ENCODE results near the gene MAST4.

Gene MAST4

DNA sequence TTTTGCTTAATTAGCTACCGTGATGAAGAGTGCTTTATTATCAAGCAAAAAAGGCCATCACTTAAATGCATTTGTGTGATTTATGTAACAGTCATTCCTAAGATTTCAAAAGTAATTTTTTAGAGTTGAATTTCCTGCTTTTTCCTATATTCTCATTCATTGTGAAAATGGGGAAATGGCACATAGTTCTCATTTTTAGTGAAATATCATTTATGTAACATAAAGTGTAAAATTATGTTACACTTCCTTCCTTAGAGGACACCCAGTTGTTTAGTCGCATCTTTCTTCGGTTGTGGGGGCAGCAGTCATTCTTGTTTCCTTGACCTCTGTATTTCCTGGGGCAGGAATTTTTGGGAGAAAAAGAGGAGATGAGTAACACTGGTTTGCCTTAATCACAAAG, 142.8 kb downstream of the MAST4 start:
- Mint-ChIP-seq H3K27me3 (ENCODE audit: low read depth) (no peaks in the 10 kb centered on the region), H3K36me3 (ENCODE audit: low read depth) (no peaks in the 10 kb centered on the region), H3K4me3 (no peak overlapping the region), H3K4me1 (peaks cover 29% of the 10 kb centered on the region), H3K27ac (peak overlapping the region; percentile 65 to 81 (median 71)), H3K9me3 (no peaks in the 10 kb centered on the region)
- TF ChIP-seq, protein P1, sequence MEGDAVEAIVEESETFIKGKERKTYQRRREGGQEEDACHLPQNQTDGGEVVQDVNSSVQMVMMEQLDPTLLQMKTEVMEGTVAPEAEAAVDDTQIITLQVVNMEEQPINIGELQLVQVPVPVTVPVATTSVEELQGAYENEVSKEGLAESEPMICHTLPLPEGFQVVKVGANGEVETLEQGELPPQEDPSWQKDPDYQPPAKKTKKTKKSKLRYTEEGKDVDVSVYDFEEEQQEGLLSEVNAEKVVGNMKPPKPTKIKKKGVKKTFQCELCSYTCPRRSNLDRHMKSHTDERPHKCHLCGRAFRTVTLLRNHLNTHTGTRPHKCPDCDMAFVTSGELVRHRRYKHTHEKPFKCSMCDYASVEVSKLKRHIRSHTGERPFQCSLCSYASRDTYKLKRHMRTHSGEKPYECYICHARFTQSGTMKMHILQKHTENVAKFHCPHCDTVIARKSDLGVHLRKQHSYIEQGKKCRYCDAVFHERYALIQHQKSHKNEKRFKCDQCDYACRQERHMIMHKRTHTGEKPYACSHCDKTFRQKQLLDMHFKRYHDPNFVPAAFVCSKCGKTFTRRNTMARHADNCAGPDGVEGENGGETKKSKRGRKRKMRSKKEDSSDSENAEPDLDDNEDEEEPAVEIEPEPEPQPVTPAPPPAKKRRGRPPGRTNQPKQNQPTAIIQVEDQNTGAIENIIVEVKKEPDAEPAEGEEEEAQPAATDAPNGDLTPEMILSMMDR (IDR thresholded peaks at IDR 0.05; ENCODE audit: unreplicated experiment in 3 of 3), result no peak

DNA sequence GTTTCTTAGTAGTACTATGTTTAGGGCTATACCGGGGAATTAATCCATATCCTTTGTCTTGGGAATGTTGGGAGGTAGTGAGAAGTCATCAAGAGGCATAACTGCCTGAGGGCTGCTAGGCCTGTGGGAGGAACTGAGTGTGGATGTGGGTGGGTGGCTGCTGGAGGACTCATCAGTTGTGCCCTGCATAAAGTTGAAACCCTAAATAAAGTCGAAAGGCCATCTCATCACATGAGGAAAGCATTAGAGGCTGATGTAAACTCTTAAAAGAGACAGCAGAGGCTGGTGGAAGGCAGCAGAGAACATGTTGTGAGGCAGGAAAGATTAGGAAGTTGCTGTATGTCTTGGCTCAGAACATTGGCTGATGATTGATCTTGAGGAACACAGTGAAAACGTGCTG, 143.8 kb downstream of the MAST4 start:
- peaks cover 5% of the 10 kb centered on the region for H3K9me3 Mint-ChIP-seq
- H3K4me1 Mint-ChIP-seq, result peaks cover 29% of the 10 kb centered on the region
- TF ChIP-seq, protein P1 (IDR thresholded peaks at IDR 0.05; ENCODE audit: unreplicated experiment in 3 of 3), result no peak
- no peaks in the 10 kb centered on the region for H3K27me3 Mint-ChIP-seq (ENCODE audit: low read depth)
- no peaks in the 10 kb centered on the region for H3K36me3 Mint-ChIP-seq (ENCODE audit: low read depth)
- H3K4me3 Mint-ChIP-seq, result no peak overlapping the region
- peak overlapping the region; percentile 65 to 81 (median 71) for H3K27ac Mint-ChIP-seq

DNA sequence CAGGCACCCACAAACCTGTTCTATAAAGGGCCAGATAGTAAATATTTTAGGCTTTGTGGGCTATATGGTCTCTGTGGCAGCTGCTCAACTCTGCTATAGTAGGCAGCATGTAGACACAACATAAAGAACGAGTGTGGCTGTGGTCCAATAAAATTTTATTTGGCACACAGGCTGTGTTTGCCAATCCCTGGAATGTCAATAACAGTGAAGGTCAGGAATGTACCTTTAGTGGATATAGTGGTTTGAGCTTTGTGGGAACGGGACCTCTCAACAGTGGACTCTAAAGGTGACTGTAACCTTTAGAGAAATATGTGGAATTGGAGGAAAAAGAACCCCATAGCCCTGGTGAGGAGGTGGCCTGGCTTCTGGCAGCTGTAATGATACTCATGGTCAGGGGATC, 145.2 kb downstream of the MAST4 start:
- H3K27ac Mint-ChIP-seq, result peak overlapping the region; percentile 22 to 30 (median 28)
- no peaks in the 10 kb centered on the region for H3K27me3 Mint-ChIP-seq (ENCODE audit: low read depth)
- H3K4me3 Mint-ChIP-seq, result no peak overlapping the region
- peaks cover 29% of the 10 kb centered on the region for H3K4me1 Mint-ChIP-seq
- peaks cover 9% of the 10 kb centered on the region for H3K9me3 Mint-ChIP-seq
- H3K36me3 Mint-ChIP-seq (ENCODE audit: low read depth), result peaks cover 3% of the 10 kb centered on the region
- TF ChIP-seq, protein P1 (IDR thresholded peaks at IDR 0.05; ENCODE audit: unreplicated experiment in 3 of 3), result no peak

GRCh38 chr5:66742083-66742895, 146.1 kb downstream of the MAST4 start:
- Mint-ChIP-seq H3K27me3 (ENCODE audit: low read depth) (no peaks in the 10 kb centered on the region), H3K4me3 (no peak overlapping the region), H3K36me3 (ENCODE audit: low read depth) (peaks cover 6% of the 10 kb centered on the region), H3K9me3 (peaks cover 12% of the 10 kb centered on the region), H3K4me1 (peaks cover 29% of the 10 kb centered on the region), H3K27ac (peak overlapping the region in 2 of 3 experiments; percentile 22 to 28)
- TF ChIP-seq, protein P1 (IDR thresholded peaks at IDR 0.05; ENCODE audit: unreplicated experiment in 3 of 3), result no peak

GRCh38 chr5:66742896-66743247, 146.7 kb downstream of the MAST4 start:
- Mint-ChIP-seq H3K27me3 (ENCODE audit: low read depth) (peaks cover 4% of the 10 kb centered on the region), H3K36me3 (ENCODE audit: low read depth) (peaks cover 6% of the 10 kb centered on the region), H3K4me3 (no peak overlapping the region), H3K9me3 (peaks cover 12% of the 10 kb centered on the region), H3K4me1 (peaks cover 29% of the 10 kb centered on the region), H3K27ac (peak overlapping the region in 1 of 3 experiments; percentile 3)
- TF ChIP-seq, protein P1 (IDR thresholded peaks at IDR 0.05; ENCODE audit: unreplicated experiment in 3 of 3), result no peak

GRCh38 chr5:66743344-66743743, 147.2 kb downstream of the MAST4 start:
- Mint-ChIP-seq H3K9me3 (peaks cover 12% of the 10 kb centered on the region), H3K27ac (no peak overlapping the region), H3K4me1 (peaks cover 29% of the 10 kb centered on the region), H3K36me3 (ENCODE audit: low read depth) (peaks cover 6% of the 10 kb centered on the region), H3K27me3 (ENCODE audit: low read depth) (peaks cover 4% of the 10 kb centered on the region), H3K4me3 (no peak overlapping the region)
- TF ChIP-seq, protein P1 (IDR thresholded peaks at IDR 0.05; ENCODE audit: unreplicated experiment in 3 of 3), result no peak

Measured in nephron (organoid).